ENCODE results near the gene EIF2B4. TPM values are rescaled to one million over a fixed set of nuclear protein-coding genes. Genes with fewer than 3 reads are reported as not detected.

The EIF2B4 gene
- total and polyA plus RNA-seq, 9 of the 15 experiments (the other 6 are each of a cell fraction or from before 2014, with no cell fraction given): 29.7 to 80.3 (median 58.9) TPM

- TF ChIP-seq CHD7 (IDR thresholded peaks at IDR 0.05; ENCODE audit: low read depth, low read length) (no peak), POLR3G (IDR thresholded peaks at IDR 0.05; ENCODE audit: extremely low read depth, insufficient read length, insufficient replicate concordance) (no peak), ZBTB40 (IDR thresholded peaks at IDR 0.05) (peak; percentile 78), ZBTB40 (CRISPR knock-in tag; IDR thresholded peaks at IDR 0.05) (0 out of 2 replicates have a peak, but pooled peaks have one; percentile 54), RBFOX2 (IDR thresholded peaks at IDR 0.05; ENCODE audit: low read depth, low read length) (0 out of 2 replicates have a peak, but pooled peaks have one; percentile 31)
These were observed 16.2 kb downstream of the EIF2B4 start (continued) for GRCh38 chr2:27353762-27354596.

All from K562 (cell line).